Naive thymus-derived CD4-positive, alpha-beta T cell (primary cell): Measurements from ENCODE around the gene CD226. TPM values are rescaled to one million over a fixed set of nuclear protein-coding genes. Genes with fewer than 3 reads are reported as not detected.

Experiments used
- ATAC-seq: fragments of 150-1000 bp; cut with Tn5 transposase; 2 replicates; pipeline ENCODE4 v1.10.0; 2021; ENCODE audit warnings: mild to moderate bottlenecking, moderate library complexity
- CTCF ChIA-PET: fragments of 350-600 bp; sonication (Branson Sonifier 250); formaldehyde crosslinking; loops from one replicate; lab custom pipeline; 2021; ENCODE audit warnings: antibody characterized with exemption; lab: Charles Lee
- POLR2A ChIA-PET: fragments of 350-600 bp; sonication (Branson Sonifier 250); formaldehyde crosslinking; loops from one replicate; lab custom pipeline; 2021; ENCODE audit warnings: antibody characterized with exemption, inconsistent platforms; lab: Charles Lee
- DNase-seq, 9 donors: peaks; one replicate each; pipeline versions ENCODE4 v3.0.0 to v3.0.0-alpha.2; 2020 to 2022; ENCODE audit warnings: mixed read lengths in 1 of 9
- H3K27ac ChIP-seq: one replicate; pipeline ENCODE4 v1.7.0; 2013; ENCODE audit warnings: mild to moderate bottlenecking, low read depth, low read length, moderate library complexity
- H3K27me3 ChIP-seq, 2 donors: one replicate each; pipeline ENCODE4 v1.7.0; 2013; ENCODE audit warnings: low read length in 2 of 2, mild to moderate bottlenecking in 2 of 2, moderate library complexity in 2 of 2; ENCODE audit not compliant: control insufficient read depth in 2 of 2, insufficient read depth in 2 of 2
- H3K36me3 ChIP-seq, 3 experiments: 1 replicate in 2 of 3; 2 replicates in 1 of 3; pipeline ENCODE4 v1.7.0; 2013; ENCODE audit warnings: low read length in 3 of 3, mild to moderate bottlenecking in 3 of 3, moderate library complexity in 1 of 3; ENCODE audit not compliant: insufficient read depth in 3 of 3, control insufficient read depth in 2 of 3
- H3K4me1 ChIP-seq, 2 donors: one replicate each; pipeline ENCODE4 v1.7.0; 2013; ENCODE audit warnings: low read length in 2 of 2, mild to moderate bottlenecking in 2 of 2, moderate library complexity in 1 of 2; ENCODE audit not compliant: control insufficient read depth in 2 of 2, insufficient read depth in 2 of 2
- H3K4me3 ChIP-seq: 2 replicates; pipeline ENCODE4 v1.7.0; 2013; ENCODE audit warnings: mild to moderate bottlenecking, low read length
- H3K9me3 ChIP-seq, 3 experiments: 1 replicate in 2 of 3; 2 replicates in 1 of 3; pipeline ENCODE4 v1.7.0; 2013; ENCODE audit warnings: low read length in 3 of 3; ENCODE audit not compliant: control insufficient read depth in 2 of 3
- H3K27ac Mint-ChIP-seq, 9 donors: one replicate each; pipeline ENCODE4 v1.8.0; 2020 to 2022; ENCODE audit warnings: mixed read lengths in 9 of 9, mild to moderate bottlenecking in 8 of 9, moderate library complexity in 5 of 9, inconsistent platforms in 2 of 9
- H3K27me3 Mint-ChIP-seq, 5 donors: one replicate each; pipeline ENCODE4 v1.8.0; 2021 to 2022; ENCODE audit warnings: mixed read lengths in 5 of 5, mild to moderate bottlenecking in 1 of 5
- H3K36me3 Mint-ChIP-seq, 5 donors: one replicate each; pipeline ENCODE4 v1.8.0; 2020 to 2022; ENCODE audit warnings: mixed read lengths in 5 of 5, mild to moderate bottlenecking in 3 of 5, inconsistent platforms in 1 of 5
- H3K4me1 Mint-ChIP-seq, 7 donors: one replicate each; pipeline ENCODE4 v1.8.0; 2020 to 2022; ENCODE audit warnings: mixed read lengths in 7 of 7, mild to moderate bottlenecking in 3 of 7, inconsistent platforms in 1 of 7
- H3K4me3 Mint-ChIP-seq, 10 donors: one replicate each; pipeline ENCODE4 v1.8.0; 2020 to 2022; ENCODE audit warnings: mild to moderate bottlenecking in 10 of 10, mixed read lengths in 10 of 10, moderate library complexity in 6 of 10, inconsistent platforms in 2 of 10
- H3K9me3 Mint-ChIP-seq, 11 donors: one replicate each; pipeline ENCODE4 v1.8.0; 2020 to 2022; ENCODE audit warnings: mixed read lengths in 11 of 11, mild to moderate bottlenecking in 4 of 11, inconsistent platforms in 1 of 11, moderate library complexity in 1 of 11
- intact Hi-C, 2 donors: fragments of 100-400 bp; cut with micrococcal nuclease; formaldehyde crosslinking; loops; one replicate each; pipeline ENCODE4 v1.15.1; 2023
- polyA plus RNA-seq, 2 donors: library from polyadenylated mRNA; unstranded; fragments of 300-500 nt; fragmentation: Illumina TruSeq; gene quantifications; one replicate each; pipeline ENCODE4 v1.2.3, GENCODE V29; 2021
- total RNA-seq, 6 experiments: library from RNA in 5 of 6; stranded (reverse) in 5 of 6; gene quantifications; 1 replicate in 5 of 6; 2 replicates in 1 of 6; pipeline ENCODE4 v1.2.3 and lab custom pipeline; 2021 to 2026

CD226 gene
- total and polyA plus RNA-seq, 7 experiments from 2014 or later = 27.9 to 103 (median 45.9) TPM

- peak in 7 of 9 donors; percentile 29 to 55 (median 39) for DNase-seq
- H3K9me3 ChIP-seq = no peaks in the 10 kb centered on the region
- H3K36me3 ChIP-seq = peaks cover 0 to 9% (median 8%) of the 10 kb centered on the region in 3 experiments
- H3K27me3 ChIP-seq = no peaks in the 10 kb centered on the region
- peak overlapping the region; percentile 52 for H3K4me3 ChIP-seq
- POLR2A ChIA-PET = interaction anchor here (1.0 to 3.3 kb wide), 9 partner anchors 10 to 62 kb away, joined by 3 to 16 read pairs (median 6); no protein-coding TSS in a partner anchor
- Mint-ChIP-seq H3K4me1 (peaks cover 51 to 78% (median 72%) of the 10 kb centered on the region in 7 donors), H3K9me3 (peaks cover 0 to 4% (median 0%) of the 10 kb centered on the region in 11 donors), H3K27me3 (no peaks in the 10 kb centered on the region), H3K27ac (peak overlapping the region; percentile 69 to 97 (median 90)), H3K4me3 (peak overlapping the region; percentile 68 to 93 (median 84)), H3K36me3 (peaks cover 14 to 50% (median 37%) of the 10 kb centered on the region in 5 donors)
- peaks cover 22 to 38% of the 10 kb centered on the region in 2 donors for H3K4me1 ChIP-seq
- CTCF ChIA-PET = interaction anchor here (1.5 kb wide), 1 partner anchor 62 kb away, joined by 5 read pairs; no protein-coding TSS in a partner anchor
- intact Hi-C loops = loop anchor here (1.0 to 10.0 kb wide), 9 partner anchors 8 to 307 kb away; partner anchors contain the start of genes CD226 (in 2 of the 2) and RTTN (in 1 of the 2)
- H3K27ac ChIP-seq = peak overlapping the region; percentile 38
- ATAC-seq = peak; percentile 75
These were observed 50.1 kb downstream of the CD226 start for GRCh38 chr18:69897397-69898108.

DNA sequence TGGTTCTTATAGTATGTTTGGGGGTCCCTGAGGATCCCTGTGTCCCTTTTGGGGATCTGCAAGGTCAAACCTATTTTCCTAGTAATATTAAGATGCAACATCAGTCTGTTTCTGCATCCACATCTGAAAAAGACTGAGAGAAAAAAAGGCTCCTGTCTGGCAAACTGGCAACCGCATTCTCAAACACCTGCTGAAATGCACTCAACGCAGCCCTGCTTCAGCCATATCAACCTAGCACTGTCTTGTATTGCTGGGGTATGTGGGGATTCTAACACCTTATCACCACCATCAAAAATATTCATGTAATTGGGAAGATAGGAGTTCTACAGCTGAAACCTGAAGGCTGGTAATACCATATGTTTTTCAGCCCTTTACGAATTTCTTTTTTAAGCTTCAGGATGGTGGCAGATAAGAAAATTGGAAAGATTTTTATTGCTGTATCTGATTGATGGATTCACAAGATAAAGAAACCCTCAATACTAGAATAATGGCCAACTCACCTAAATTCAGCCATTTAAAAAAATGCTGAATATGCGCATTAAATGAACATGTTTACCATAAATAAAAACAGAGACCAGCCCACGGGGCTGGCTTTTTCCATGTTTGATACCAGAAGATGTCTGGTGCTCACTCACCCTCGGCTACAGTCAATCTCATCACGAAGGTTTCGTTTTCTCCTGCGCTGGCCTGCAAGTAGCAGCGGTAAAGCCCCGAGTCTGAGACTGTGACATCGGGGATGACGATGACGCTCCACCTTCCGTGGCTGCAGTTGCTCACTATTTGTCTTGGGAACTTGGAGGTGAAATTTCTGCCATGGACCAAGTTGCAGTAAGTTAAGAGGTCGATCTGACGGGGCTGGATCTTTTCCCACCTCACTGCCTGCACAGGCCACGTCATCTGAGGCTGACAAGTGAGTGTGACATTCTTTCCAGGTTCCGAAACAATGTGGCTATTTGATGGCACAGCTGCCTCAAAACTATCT is 52.3 kb downstream of the CD226 start:
- peak overlapping the region in 5 of 9 donors; percentile 20 to 97 (median 74) for H3K27ac Mint-ChIP-seq
- Histone ChIP-seq H3K27ac (no peak overlapping the region), H3K4me3 (no peak overlapping the region), H3K9me3 (no peaks in the 10 kb centered on the region), H3K36me3 (peaks cover 0 to 12% (median 8%) of the 10 kb centered on the region in 3 experiments), H3K4me1 (peaks cover 22 to 44% of the 10 kb centered on the region in 2 donors), H3K27me3 (no peaks in the 10 kb centered on the region)
- H3K4me3 Mint-ChIP-seq = peak overlapping the region in 3 of 10 donors; percentile 1 to 52 (median 25)
- ChIA-PET CTCF (no interaction called here), POLR2A (no interaction called here)
- peaks cover 58 to 84% (median 77%) of the 10 kb centered on the region in 7 donors for H3K4me1 Mint-ChIP-seq
- peaks cover 16 to 56% (median 51%) of the 10 kb centered on the region in 5 donors for H3K36me3 Mint-ChIP-seq
- H3K27me3 Mint-ChIP-seq = no peaks in the 10 kb centered on the region
- ATAC-seq = peak; percentile 58
- peaks cover 0 to 13% (median 8%) of the 10 kb centered on the region in 11 donors for H3K9me3 Mint-ChIP-seq
- no peak for DNase-seq
- intact Hi-C loops = loop anchor here (5.0 to 10.0 kb wide), 2 partner anchors 177 to 309 kb away; partner anchors contain the start of gene RTTN (in 1 of the 2)

DNA sequence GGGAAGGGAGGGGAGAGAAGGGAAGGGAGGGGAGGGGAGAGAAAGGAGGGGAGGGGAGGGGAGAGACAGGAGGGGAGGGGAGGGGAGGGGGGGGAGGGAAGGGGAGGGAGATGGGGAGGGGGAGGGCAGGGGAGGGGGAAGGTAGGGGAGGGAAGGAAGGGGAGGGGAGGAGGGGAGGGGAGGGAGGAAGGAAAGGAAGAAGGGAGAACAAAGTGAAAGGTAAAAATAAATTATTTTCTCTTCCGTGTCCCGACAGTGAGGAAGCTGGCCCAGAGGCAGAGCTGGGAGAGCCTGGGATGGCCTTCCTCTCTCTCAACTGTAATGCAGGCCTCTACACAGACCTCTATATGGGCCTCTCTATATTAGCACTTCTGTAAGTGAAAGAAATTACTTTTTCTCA is 53.2 kb downstream of the CD226 start:
- peaks cover 0 to 15% (median 6%) of the 10 kb centered on the region in 11 donors for H3K9me3 Mint-ChIP-seq
- H3K36me3 ChIP-seq = peaks cover 0 to 12% (median 8%) of the 10 kb centered on the region in 3 experiments
- no peaks in the 10 kb centered on the region for H3K27me3 Mint-ChIP-seq
- intact Hi-C loops = loop anchor here in 1 of 2 donors (10.0 kb wide), 1 partner anchor 310 kb away; the partner anchor contains the start of gene RTTN
- peaks cover 22 to 49% of the 10 kb centered on the region in 2 donors for H3K4me1 ChIP-seq
- ChIA-PET CTCF (no interaction called here), POLR2A (no interaction called here)
- peak overlapping the region in 4 of 9 donors; percentile 25 to 56 (median 48) for H3K27ac Mint-ChIP-seq
- no peaks in the 10 kb centered on the region for H3K27me3 ChIP-seq
- H3K36me3 Mint-ChIP-seq = peaks cover 10 to 56% (median 47%) of the 10 kb centered on the region in 5 donors
- no peaks in the 10 kb centered on the region for H3K9me3 ChIP-seq
- no peak overlapping the region for H3K4me3 ChIP-seq
- no peak overlapping the region for H3K27ac ChIP-seq
- H3K4me1 Mint-ChIP-seq = peaks cover 64 to 87% (median 80%) of the 10 kb centered on the region in 7 donors
- no peak for ATAC-seq
- no peak for DNase-seq
- peak overlapping the region in 1 of 10 donors; percentile 9 for H3K4me3 Mint-ChIP-seq

- no peak overlapping the region for H3K27ac ChIP-seq
- Mint-ChIP-seq H3K27me3 (no peaks in the 10 kb centered on the region), H3K4me3 (peak overlapping the region in 5 of 10 donors; percentile 5 to 30 (median 23)), H3K9me3 (peaks cover 0 to 15% (median 6%) of the 10 kb centered on the region in 11 donors), H3K4me1 (peaks cover 42 to 81% (median 71%) of the 10 kb centered on the region in 7 donors), H3K36me3 (peaks cover 10 to 63% (median 52%) of the 10 kb centered on the region in 5 donors), H3K27ac (peak overlapping the region in 3 of 9 donors; percentile 3 to 56 (median 8))
- no peaks in the 10 kb centered on the region for H3K27me3 ChIP-seq
- peaks cover 0 to 12% (median 4%) of the 10 kb centered on the region in 3 experiments for H3K36me3 ChIP-seq
- ATAC-seq (no peak), DNase-seq (no peak)
- POLR2A ChIA-PET = no interaction called here
- no peaks in the 10 kb centered on the region for H3K9me3 ChIP-seq
- no peak overlapping the region for H3K4me3 ChIP-seq
- CTCF ChIA-PET = no interaction called here
- H3K4me1 ChIP-seq = peaks cover 0 to 29% of the 10 kb centered on the region in 2 donors
- intact Hi-C loops = loop anchor here in 1 of 2 donors (10.0 kb wide), 1 partner anchor 314 kb away; the partner anchor contains the start of gene RTTN
These were observed 57.1 kb downstream of the CD226 start for GRCh38 chr18:69890558-69890957.

- POLR2A ChIA-PET = no interaction called here
- Mint-ChIP-seq H3K27ac (peak overlapping the region in 2 of 9 donors; percentile 8 to 60), H3K9me3 (peaks cover 0 to 15% (median 6%) of the 10 kb centered on the region in 11 donors), H3K4me3 (peak overlapping the region in 3 of 10 donors; percentile 5 to 49 (median 22)), H3K36me3 (peaks cover 9 to 66% (median 48%) of the 10 kb centered on the region in 5 donors), H3K4me1 (peaks cover 53 to 89% (median 80%) of the 10 kb centered on the region in 7 donors), H3K27me3 (no peaks in the 10 kb centered on the region)
- H3K4me3 ChIP-seq = no peak overlapping the region
- CTCF ChIA-PET = no interaction called here
- peaks cover under 1 to 29% of the 10 kb centered on the region in 2 donors for H3K4me1 ChIP-seq
- no peaks in the 10 kb centered on the region for H3K27me3 ChIP-seq
- ATAC-seq (no peak), DNase-seq (no peak)
- intact Hi-C loops = loop anchor here (1.0 to 2.0 kb wide), 2 partner anchors 8 to 56 kb away; no protein-coding TSS in a partner anchor
- H3K9me3 ChIP-seq = no peaks in the 10 kb centered on the region
- peaks cover 0 to 12% (median 0%) of the 10 kb centered on the region in 3 experiments for H3K36me3 ChIP-seq
- H3K27ac ChIP-seq = no peak overlapping the region
These were observed 58.7 kb downstream of the CD226 start for GRCh38 chr18:69889009-69889408.
